GM10266 (cell line): ENCODE data around the gene DSE.

ENCODE experiments used
- DNase-seq: peaks from one replicate; pipeline ENCODE4 v3.0.0; 2012; ENCODE audit errors: extremely low spot score
- TF ChIP-seq, protein P1 (sequence below): IDR thresholded peaks from 2 replicates; pipeline ENCODE4 v1.5.1; 2012; ENCODE audit warnings: mild to moderate bottlenecking, low read depth; ENCODE audit not compliant: control insufficient read depth, insufficient read depth; ENCODE audit errors: missing control alignments

Gene DSE

DNA sequence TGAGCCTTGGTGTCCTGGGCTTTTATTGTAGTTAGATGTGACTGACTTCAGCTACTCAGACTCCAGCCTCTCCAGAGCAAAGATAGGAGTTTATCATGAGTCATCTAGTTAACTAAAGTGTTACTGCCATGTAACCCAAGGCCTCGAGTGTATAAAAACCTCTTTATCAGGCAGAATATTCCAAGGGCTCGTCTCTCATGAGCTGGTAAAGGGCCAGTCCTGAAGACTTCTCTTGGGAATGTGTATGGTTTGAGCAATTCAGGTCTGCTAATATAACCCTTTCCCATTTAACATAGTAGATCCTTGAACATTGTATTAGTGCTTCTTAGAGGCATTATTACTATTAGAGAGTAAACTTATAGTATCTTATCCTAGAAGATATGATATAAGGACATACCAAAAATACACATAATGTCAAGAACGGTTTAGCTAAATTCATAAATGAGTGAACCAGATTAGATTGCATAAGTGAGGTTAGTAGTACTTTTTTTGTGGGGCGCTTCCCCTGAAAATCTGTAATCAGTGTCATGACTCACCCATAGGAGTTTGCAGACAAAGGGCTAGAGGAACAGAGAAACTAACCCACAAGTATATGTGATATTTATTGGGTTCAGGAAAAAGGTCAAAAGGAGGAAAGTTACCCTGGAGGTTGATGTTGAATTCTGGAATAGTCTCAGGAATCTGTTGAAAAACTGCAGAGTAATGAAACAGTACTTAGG is 16.0 kb downstream of the DSE start:
- no peak for DNase-seq

DNA sequence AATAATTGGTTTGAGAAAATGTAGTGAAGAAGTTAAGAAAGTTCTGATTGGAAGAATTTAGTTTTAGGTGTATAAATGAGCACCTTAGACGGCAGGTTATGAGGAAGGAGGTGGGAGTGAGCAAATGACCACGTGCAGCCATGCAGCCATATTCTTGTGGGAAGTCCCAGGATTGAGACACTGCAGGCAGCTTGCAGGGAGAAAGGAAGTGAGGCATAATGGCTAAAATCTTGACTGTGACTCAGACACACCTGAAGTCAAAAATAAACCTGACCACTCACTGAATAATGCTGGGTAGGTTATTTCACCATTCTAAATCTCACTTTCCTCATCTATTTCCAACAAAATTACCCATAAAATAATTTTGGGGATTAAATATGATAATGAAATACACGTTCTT is 16.6 kb downstream of the DSE start:
- TF ChIP-seq, protein P1, sequence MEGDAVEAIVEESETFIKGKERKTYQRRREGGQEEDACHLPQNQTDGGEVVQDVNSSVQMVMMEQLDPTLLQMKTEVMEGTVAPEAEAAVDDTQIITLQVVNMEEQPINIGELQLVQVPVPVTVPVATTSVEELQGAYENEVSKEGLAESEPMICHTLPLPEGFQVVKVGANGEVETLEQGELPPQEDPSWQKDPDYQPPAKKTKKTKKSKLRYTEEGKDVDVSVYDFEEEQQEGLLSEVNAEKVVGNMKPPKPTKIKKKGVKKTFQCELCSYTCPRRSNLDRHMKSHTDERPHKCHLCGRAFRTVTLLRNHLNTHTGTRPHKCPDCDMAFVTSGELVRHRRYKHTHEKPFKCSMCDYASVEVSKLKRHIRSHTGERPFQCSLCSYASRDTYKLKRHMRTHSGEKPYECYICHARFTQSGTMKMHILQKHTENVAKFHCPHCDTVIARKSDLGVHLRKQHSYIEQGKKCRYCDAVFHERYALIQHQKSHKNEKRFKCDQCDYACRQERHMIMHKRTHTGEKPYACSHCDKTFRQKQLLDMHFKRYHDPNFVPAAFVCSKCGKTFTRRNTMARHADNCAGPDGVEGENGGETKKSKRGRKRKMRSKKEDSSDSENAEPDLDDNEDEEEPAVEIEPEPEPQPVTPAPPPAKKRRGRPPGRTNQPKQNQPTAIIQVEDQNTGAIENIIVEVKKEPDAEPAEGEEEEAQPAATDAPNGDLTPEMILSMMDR, result no peak
- DNase-seq, result peak; percentile 47

More for the DNA sequence above, 16.0 kb downstream of the DSE start:
- TF ChIP-seq, protein P1, result no peak

DNA sequence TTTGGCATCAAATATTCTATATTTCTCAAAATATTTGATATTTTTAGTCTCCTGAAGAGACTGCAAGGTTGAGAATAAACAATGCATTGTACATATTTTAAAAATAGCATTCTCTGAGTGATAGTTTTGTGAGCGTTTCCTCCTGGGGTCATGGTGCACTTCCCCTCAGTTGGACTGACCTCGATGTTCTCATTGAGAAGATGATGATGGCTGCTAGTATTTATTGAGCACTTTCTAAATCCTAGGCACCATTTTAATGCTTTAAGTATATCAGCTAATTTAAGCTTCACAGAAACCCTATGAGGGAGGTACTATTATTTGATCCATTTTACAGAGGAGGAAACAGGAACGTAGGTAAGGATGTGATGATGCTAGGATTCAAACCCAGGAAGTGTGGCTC is 18.2 kb downstream of the DSE start:
- no peak for DNase-seq
- TF ChIP-seq, protein P1, result no peak

DNA sequence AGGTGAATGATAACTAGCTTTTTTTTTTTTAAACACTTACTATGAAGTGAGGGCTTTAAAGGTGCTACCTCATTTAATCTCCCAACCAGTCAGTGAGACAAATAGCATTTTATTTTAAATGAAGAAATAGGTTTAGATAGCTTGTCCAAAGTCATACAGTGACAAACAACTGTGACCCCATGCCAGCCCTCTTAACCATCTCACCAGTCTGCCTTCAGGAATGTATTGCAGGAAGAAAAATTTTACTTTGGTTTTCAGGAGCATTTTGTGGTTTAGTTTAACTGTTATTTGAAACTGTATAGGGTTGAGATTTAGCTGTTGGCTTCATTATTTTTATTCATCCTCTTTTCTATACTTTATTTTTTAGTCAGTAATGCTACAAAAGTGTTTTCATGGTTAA is 18.6 kb downstream of the DSE start:
- TF ChIP-seq, protein P1, result no peak
- DNase-seq, result no peak

DNA sequence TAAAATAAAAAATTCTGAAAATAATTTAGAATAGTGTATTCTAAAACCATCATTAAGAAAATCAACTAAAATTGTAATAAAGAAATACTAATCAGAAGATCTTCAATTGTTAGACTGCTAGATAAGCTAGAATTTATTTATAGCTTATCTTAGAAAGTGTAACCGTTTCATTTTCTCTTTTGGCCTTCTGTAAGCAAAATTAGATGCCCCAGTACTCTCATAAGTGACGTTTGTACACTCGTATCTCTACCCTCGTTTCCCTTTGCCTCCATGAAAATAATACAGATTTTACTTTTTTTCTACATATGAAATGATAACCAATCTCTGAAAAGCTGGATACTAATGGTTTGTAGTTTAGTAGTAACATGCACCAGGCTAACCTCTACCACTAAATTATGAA is 19.8 kb downstream of the DSE start:
- TF ChIP-seq, protein P1, result no peak
- DNase-seq, result peak; percentile 44

DNA sequence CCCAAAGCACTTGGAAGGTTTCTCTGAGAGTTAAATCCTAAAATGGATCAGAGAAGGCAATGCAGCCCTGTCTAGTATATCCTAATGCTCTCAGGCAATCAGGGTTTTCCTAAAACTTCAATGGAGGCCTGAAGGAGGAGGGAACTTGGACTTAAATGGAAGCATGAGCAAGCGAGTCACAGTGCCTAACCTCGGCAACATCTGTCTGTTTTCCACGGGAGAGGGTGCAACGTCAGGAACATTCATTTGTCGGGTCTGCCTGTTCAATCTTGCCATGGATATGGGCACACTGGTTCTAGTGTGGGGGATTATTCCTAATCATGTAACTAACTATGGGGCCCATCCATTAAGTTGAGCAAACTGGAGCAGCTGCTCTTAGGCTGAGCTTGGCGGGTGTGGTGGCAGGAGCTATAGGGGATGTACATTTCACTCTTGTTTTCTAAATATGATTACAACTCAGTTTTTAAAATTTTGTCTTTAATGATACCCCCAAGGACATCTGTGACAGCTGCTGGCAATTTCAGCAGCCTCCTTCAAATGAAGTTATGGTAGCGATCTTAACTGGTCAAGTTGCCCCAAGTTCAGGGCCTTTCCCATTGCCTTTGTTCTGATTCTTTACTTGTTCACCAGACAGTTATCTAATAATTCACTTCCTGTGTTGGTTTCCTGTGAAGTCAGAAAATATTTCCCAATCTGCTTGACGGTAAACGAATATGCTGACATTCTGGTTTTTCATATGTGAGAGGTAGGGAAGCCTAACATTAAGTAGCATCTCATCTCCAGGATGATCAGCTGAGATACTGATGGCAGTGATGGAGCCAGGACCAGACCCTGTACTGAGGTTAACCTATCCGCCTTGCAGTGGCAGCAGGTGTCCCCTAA is 21.6 kb downstream of the DSE start:
- TF ChIP-seq, protein P1, result no peak
- DNase-seq, result no peak

DNA sequence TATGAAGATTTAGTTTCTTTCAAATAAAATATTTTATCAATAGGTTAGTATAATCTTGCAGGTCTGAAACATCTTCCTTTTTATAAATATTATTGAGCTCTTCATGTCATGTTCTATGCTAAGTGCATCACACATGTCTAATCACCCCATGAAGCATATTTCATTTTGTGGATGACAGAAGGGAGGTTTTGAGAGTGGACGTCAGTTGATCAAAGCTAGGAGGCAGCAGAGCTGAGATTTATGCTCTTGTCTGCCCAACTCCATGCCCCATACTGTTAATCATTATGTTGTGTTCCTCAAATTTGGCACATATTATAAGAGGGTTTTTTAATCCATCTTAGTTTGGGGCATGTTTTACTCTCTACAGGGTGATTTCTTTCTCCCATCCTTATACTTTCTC is 22.7 kb downstream of the DSE start:
- no peak for DNase-seq
- TF ChIP-seq, protein P1, result peak; percentile 28
